ENCODE measurements around the gene PDLIM4.

Gene PDLIM4

DNA sequence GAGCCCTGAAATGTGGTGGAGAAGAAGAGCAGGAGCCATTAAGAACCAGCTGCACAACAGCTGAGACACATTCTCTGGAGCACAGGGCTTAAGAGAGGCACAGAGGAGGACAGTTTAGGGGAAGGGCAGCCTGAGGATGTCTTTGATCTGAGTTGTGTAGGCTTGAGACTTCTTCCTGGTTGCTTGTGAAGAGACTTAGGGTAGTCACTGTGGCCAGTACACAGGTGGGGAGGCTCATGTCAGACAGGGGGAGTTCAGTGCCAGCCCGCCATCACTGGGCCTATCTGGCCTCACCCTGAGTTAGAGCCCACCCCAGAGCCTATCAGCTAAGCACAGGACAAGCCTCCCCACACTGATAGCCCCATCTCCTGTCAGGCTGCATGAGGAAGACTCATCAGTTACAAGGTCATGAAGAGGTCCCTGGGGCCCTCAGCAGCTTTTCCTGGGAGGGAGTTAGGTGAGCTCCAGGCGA is 56.5 kb downstream of the PDLIM4 start:
- DNase-seq, result no peak

DNA sequence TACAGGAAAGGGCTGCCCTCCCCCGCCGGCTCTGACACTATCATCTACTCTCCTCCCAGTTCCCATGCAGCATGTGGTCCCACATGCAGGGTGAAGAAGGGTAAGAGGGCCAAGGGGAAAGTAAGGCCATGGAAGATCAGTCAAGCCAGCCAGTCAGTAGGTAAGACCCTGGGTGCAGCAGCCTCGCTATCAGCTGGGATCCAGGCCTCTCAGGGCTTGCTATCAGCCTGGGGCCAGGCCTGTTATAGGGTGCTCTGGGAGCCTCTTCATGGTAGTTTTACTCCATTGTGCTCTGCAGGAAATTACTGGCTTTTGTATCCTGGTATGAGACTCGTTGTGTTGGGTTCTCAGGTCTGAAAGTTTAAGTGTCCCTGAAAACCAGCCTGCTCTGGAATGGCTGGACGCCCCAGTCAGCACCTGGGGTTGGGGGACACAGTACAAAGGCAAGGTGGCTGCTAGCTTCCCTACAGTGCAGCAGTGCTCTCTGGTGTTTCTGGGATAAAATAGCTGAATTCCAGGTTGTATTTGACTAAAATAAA is 58.1 kb downstream of the PDLIM4 start:
- no peak for DNase-seq

DNA sequence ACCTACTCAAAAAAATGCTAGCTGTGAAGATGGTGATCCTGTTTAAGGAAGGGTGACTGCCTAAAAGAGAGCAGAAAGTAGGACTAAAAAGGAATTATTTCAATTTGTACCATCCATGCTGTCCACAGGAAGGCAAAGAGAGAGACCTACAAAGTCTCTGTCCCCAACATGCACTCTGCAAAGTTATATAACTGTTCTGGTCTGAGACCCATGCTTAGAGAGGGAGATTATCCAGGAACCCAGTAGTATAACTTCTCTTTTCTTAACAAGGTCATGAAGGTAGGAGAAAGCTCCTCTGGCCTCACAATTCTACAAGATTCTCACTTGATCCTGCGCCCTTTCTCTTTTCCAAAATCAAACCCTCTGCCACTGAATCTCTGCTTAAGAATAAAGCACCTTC is 62.5 kb downstream of the PDLIM4 start:
- no peak for DNase-seq

GRCh38 chr5:132321109-132321721 is 63.7 kb downstream of the PDLIM4 start:
- no peak for DNase-seq

- DNase-seq, result no peak
Observed at GRCh38 chr5:132322266-132322665, 64.8 kb downstream of the PDLIM4 start.
